ENCODE results near the gene AMOT. TPM values are rescaled to one million over a fixed set of nuclear protein-coding genes. Genes with fewer than 3 reads are reported as not detected.

Gene AMOT
- polyA plus RNA-seq, 1 donor from 2014 or later = 2.8 TPM

DNA sequence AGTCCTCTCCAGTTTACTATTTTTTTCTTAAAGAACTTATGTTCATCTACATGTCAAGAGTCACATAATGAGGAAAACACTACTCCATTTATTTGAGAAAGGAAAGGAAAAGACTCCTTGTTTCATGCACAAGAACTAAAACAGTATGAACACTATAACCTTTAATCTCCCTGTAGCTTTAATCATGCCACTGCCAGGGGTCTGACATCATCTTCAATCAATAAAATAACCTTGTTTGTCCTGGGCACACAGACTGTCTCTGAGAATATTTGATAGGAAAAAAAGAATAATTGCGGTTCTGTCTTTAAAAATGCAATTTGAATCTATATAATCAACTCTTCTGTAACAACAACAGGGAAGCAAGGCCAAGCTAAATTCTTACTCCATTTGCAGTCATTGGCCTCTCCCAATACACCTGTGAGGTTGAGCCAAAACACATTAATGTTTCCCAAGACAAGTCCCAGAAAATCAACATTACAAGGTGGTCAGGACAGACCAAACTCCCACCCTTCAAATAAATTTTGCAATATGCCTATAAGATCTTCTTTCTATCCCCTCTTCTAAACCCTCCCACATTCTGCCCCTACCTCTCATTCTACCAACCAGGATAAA is 13.2 kb downstream of the AMOT start:
- no peak for TF ChIP-seq POLR2AphosphoS5 (IDR thresholded peaks at IDR 0.05)
- no peaks in the 10 kb centered on the region for H3K27me3 ChIP-seq (ENCODE audit: insufficient read depth, low read depth, low read length)
- H3K4me2 ChIP-seq (ENCODE audit: low read length) = no peak overlapping the region
- H3K9ac ChIP-seq (ENCODE audit: low read length) = no peak overlapping the region
- no peak overlapping the region for H3K4me3 ChIP-seq (ENCODE audit: low read length)
- H4K20me1 ChIP-seq (ENCODE audit: insufficient read depth) = no peaks in the 10 kb centered on the region
- H2AFZ ChIP-seq (ENCODE audit: low read depth, low read length) = no peak overlapping the region
- no peaks in the 10 kb centered on the region for H3K9me2 ChIP-seq (ENCODE audit: insufficient read depth, low read length)
- H3K27ac ChIP-seq (ENCODE audit: low read length) = no peak overlapping the region
- no peaks in the 10 kb centered on the region for H3K9me3 ChIP-seq (ENCODE audit: low read length)
- H3K79me2 ChIP-seq (replicated peaks; ENCODE audit: insufficient read depth, low read length) = no peaks in the 10 kb centered on the region
- H3K36me3 ChIP-seq (ENCODE audit: insufficient read depth, low read length) = no peaks in the 10 kb centered on the region
- no peaks in the 10 kb centered on the region for H3F3A ChIP-seq (ENCODE audit: insufficient read depth, low read length, poor library complexity, severe bottlenecking)

DNA sequence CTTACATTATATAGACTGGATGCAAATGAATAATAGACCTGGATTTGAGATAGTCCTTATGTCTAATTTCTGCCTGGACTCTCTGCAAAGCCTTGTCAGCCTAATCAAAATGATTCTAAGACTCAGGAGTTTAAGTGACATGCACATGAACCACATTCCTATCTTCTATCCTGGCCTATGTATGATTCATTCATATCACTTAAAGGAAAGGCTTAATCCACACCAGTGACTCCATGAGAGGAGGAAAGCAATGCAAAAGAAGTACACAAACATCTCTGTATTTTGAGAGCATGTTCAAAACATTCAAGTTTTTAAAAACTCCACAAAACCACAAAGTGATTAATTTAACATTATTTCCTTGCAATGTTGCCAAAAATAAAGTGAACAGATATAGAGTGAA is 14.6 kb downstream of the AMOT start:
- Histone ChIP-seq H3K79me2 (replicated peaks; ENCODE audit: insufficient read depth, low read length) (no peaks in the 10 kb centered on the region), H2AFZ (ENCODE audit: low read depth, low read length) (no peak overlapping the region), H4K20me1 (ENCODE audit: insufficient read depth) (no peaks in the 10 kb centered on the region), H3K36me3 (ENCODE audit: insufficient read depth, low read length) (no peaks in the 10 kb centered on the region), H3K27me3 (ENCODE audit: insufficient read depth, low read depth, low read length) (no peaks in the 10 kb centered on the region), H3F3A (ENCODE audit: insufficient read depth, low read length, poor library complexity, severe bottlenecking) (no peaks in the 10 kb centered on the region), H3K4me2 (ENCODE audit: low read length) (no peak overlapping the region), H3K9ac (ENCODE audit: low read length) (no peak overlapping the region), H3K9me3 (ENCODE audit: low read length) (no peaks in the 10 kb centered on the region), H3K27ac (ENCODE audit: low read length) (no peak overlapping the region), H3K4me3 (ENCODE audit: low read length) (no peak overlapping the region), H3K9me2 (ENCODE audit: insufficient read depth, low read length) (no peaks in the 10 kb centered on the region)
- TF ChIP-seq POLR2AphosphoS5 (IDR thresholded peaks at IDR 0.05) (no peak), MXI1 (conservative IDR thresholded peaks at IDR 0.05; ENCODE audit: poor library complexity, severe bottlenecking) (no peak), SMC3 (conservative IDR thresholded peaks at IDR 0.05; ENCODE audit: poor library complexity) (no peak), TAF1 (IDR thresholded peaks at IDR 0.05; ENCODE audit: low read depth) (no peak), RAD21 (conservative IDR thresholded peaks at IDR 0.05) (no peak), EP300 (conservative IDR thresholded peaks at IDR 0.05; ENCODE audit: poor library complexity, severe bottlenecking) (no peak), EZH2 (IDR thresholded peaks at IDR 0.05; ENCODE audit: borderline replicate concordance, insufficient read depth, low read length, poor library complexity, severe bottlenecking) (no peak)
- TF ChIP-seq, protein P1, sequence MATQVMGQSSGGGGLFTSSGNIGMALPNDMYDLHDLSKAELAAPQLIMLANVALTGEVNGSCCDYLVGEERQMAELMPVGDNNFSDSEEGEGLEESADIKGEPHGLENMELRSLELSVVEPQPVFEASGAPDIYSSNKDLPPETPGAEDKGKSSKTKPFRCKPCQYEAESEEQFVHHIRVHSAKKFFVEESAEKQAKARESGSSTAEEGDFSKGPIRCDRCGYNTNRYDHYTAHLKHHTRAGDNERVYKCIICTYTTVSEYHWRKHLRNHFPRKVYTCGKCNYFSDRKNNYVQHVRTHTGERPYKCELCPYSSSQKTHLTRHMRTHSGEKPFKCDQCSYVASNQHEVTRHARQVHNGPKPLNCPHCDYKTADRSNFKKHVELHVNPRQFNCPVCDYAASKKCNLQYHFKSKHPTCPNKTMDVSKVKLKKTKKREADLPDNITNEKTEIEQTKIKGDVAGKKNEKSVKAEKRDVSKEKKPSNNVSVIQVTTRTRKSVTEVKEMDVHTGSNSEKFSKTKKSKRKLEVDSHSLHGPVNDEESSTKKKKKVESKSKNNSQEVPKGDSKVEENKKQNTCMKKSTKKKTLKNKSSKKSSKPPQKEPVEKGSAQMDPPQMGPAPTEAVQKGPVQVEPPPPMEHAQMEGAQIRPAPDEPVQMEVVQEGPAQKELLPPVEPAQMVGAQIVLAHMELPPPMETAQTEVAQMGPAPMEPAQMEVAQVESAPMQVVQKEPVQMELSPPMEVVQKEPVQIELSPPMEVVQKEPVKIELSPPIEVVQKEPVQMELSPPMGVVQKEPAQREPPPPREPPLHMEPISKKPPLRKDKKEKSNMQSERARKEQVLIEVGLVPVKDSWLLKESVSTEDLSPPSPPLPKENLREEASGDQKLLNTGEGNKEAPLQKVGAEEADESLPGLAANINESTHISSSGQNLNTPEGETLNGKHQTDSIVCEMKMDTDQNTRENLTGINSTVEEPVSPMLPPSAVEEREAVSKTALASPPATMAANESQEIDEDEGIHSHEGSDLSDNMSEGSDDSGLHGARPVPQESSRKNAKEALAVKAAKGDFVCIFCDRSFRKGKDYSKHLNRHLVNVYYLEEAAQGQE (IDR thresholded peaks at IDR 0.05; ENCODE audit: borderline replicate concordance) = no peak
- TF ChIP-seq, protein P2, sequence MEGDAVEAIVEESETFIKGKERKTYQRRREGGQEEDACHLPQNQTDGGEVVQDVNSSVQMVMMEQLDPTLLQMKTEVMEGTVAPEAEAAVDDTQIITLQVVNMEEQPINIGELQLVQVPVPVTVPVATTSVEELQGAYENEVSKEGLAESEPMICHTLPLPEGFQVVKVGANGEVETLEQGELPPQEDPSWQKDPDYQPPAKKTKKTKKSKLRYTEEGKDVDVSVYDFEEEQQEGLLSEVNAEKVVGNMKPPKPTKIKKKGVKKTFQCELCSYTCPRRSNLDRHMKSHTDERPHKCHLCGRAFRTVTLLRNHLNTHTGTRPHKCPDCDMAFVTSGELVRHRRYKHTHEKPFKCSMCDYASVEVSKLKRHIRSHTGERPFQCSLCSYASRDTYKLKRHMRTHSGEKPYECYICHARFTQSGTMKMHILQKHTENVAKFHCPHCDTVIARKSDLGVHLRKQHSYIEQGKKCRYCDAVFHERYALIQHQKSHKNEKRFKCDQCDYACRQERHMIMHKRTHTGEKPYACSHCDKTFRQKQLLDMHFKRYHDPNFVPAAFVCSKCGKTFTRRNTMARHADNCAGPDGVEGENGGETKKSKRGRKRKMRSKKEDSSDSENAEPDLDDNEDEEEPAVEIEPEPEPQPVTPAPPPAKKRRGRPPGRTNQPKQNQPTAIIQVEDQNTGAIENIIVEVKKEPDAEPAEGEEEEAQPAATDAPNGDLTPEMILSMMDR (IDR thresholded peaks at IDR 0.05; ENCODE audit: poor library complexity, severe bottlenecking) = no peak

Measured in neural cell (in vitro differentiated cells).